Endometrial microvascular endothelial cells (primary cell): Measurements from ENCODE around the gene COMMD2. TPM values are rescaled to one million over a fixed set of nuclear protein-coding genes. Genes with fewer than 3 reads are reported as not detected.

Experiments used
- in situ Hi-C: cut with HindIII; loops from 2 replicates; pipeline ENCODE4 v1.10.0; 2017; ENCODE audit warnings: low sequenced_read_pairs, low pct_unique_long_range_greater_than_20kb; ENCODE audit errors: inconsistent ontology term
- total RNA-seq: library from RNA; depleted of rRNA; stranded (reverse); fragments of >200 nt; gene quantifications from one replicate; pipeline ENCODE4 v1.2.3, GENCODE V29; 2015; ENCODE audit errors: inconsistent ontology term

The COMMD2 gene
- total RNA-seq, 1 donor from 2014 or later: 39.0 TPM

DNA sequence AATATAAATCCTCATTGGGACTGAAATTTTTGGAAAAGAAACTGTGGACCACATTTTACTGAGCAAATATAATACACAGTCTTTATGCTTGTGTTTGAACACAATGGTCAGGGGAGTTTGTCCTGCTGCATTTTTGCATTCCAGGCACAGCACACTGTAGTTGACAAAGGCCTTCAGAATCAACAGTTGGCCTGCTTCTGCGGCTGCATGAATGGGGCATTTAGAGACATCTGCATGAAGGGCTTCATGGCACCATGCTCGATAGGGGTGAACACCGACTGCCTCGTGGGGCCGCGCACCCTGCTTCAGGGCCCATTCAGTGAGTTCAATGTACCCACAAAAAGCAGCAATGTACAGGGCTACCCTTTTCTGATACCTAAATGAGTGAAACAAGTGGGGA, 15.4 kb upstream of the COMMD2 start:
- in situ Hi-C loops: no loop called here

DNA sequence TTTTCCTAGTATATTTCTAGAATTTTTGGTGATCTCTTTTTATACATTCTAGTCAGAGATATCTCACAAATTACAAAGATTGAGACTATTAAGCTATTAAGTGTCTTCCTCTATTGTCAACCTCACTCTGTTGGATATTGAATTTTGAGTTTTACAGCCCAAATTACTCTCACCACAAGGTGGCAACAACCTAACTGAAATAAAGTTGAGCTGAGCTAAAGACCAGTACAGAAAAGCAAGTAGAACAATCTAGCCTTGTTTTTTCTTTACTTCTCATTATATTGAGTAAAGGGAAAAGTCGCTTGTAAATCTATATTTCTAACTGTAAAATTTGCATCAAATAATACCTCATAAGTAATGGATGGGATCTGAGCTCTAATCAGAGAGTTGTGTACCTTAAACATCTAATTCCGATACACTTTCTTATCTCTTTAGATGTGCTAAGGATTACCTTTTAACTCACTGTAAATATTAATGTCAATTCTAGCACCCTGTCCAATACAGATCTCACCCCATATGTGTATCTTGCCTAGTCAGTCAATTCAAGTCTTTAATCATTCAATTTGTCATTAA, 13.6 kb upstream of the COMMD2 start:
- in situ Hi-C loops: no loop called here

GRCh38 chr3:149764302-149764701, 12.0 kb upstream of the COMMD2 start:
- in situ Hi-C loops: no loop called here

GRCh38 chr3:149763565-149764195, 11.4 kb upstream of the COMMD2 start:
- in situ Hi-C loops: no loop called here

- in situ Hi-C loops: no loop called here
These were observed 1.4 kb upstream of the COMMD2 start for GRCh38 chr3:149753717-149754116.

GRCh38 chr3:149752788-149753136, 473 bp upstream of the COMMD2 start:
- in situ Hi-C loops: no loop called here

GRCh38 chr3:149751551-149751950, 738 bp downstream of the COMMD2 start:
- in situ Hi-C loops: no loop called here

DNA sequence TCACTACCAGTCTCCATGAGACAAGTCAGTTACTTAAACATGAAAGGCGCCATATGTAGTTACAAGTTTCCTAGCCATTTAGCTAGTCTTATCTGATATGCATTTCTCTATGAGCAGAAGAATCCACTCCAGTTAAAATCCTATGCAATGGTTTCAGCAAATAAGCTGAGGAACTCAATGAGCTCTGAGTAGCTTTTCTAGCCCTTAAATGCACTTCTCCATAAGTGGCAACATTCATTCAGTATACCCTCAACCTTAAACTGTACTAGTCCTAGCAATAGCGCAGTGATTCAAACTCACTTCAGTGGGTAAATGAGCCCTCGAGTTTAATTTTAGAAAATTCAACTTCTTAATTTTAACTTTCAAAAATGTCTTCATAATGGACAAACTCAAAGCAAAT, 7.7 kb downstream of the COMMD2 start:
- in situ Hi-C loops: no loop called here

DNA sequence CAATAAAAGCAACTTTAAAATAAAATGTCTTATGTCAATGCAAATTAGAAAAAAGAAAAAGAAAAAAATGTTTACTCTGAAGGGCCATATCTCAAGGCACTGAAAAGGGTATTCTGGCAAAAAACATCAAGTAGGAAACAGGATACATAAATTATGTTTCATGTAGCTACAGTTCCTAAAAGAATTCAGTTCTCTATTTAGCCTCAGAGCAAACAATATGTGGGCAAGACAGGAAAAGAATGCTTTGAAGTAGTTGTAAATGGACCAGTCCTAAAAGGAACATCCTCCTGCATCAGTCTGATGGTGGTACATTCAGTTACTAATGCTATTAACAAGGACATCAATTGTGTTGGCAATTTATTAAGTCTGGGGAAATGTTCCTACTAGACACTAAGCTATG, 8.1 kb downstream of the COMMD2 start:
- in situ Hi-C loops: no loop called here

DNA sequence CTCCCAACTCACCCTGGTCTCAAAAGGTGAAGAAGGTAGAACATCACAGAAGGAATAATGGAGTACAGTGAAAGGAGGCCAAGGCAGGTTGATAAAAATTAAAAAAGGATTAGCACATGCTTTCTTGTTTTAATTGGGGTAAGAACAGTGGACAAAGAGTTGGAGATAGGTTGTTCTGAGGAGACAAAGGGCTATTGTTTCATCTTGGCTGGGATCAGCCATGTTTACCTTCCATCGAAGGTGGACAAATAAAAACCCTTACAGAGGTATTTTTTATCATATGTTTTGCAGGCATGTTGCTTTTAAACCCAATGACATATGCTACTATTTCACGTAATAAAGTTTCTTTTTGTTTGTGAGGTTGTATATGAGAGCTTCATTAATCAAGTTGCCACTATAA, 12.9 kb downstream of the COMMD2 start:
- in situ Hi-C loops: no loop called here

GRCh38 chr3:149738876-149739275, 13.4 kb downstream of the COMMD2 start:
- in situ Hi-C loops: no loop called here

GRCh38 chr3:149736953-149737205, 15.4 kb downstream of the COMMD2 start:
- in situ Hi-C loops: no loop called here

DNA sequence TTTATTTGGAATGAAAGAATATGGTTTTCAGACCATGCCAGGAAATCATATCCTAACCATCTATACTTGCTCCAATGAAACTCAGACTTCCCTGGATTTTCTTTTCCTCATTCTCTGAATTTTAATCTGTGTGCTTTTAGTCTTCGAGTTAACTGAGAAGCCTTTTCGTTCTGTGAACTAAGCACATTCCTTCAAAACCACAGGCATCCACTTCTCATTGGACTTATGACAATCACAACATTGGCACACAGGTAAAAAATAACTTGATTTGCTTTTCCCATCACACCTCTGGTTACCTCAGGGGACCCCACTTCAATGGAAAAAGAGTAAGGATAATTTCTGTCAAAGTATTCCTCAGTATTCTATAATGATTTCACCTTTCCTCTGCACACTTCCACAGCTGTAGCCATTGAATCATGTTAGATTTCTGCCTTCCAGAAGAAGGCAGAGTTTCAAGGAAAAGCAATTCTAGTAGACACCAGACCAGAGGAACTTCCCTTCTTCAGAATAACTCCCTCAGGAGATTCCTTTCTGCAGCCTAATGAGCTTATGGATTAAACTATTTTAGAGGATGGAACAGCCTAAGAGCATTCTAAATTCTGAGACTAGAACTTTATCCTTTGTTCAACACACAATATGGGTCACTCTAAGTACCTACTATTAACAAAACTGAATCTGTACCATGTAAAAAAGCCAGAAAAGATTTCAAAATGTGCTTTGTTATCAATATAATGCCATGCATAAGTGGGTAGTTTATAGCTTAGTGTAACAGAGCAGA, 15.9 kb downstream of the COMMD2 start:
- in situ Hi-C loops: no loop called here

DNA sequence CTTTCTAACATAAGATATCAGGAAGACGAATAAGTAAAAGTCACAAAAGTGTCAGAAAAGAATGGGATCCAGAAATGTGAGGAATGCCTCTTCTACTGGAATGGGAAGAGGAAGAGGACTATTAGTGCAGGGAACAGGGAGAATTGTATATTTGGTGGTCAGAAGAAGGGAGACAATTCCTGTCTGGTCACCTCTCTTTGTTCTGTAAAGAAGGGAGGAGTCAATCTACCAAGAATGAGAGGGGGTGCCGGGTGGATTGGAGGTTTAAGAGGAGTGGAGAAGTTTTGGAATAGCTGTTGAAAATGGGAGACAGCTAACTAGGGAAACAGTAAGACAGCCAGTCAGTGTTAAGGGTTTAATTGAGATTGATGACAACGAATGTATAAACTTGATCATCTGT, 20.1 kb downstream of the COMMD2 start:
- in situ Hi-C loops: no loop called here

GRCh38 chr3:149727656-149728055, 24.6 kb downstream of the COMMD2 start:
- in situ Hi-C loops: no loop called here

DNA sequence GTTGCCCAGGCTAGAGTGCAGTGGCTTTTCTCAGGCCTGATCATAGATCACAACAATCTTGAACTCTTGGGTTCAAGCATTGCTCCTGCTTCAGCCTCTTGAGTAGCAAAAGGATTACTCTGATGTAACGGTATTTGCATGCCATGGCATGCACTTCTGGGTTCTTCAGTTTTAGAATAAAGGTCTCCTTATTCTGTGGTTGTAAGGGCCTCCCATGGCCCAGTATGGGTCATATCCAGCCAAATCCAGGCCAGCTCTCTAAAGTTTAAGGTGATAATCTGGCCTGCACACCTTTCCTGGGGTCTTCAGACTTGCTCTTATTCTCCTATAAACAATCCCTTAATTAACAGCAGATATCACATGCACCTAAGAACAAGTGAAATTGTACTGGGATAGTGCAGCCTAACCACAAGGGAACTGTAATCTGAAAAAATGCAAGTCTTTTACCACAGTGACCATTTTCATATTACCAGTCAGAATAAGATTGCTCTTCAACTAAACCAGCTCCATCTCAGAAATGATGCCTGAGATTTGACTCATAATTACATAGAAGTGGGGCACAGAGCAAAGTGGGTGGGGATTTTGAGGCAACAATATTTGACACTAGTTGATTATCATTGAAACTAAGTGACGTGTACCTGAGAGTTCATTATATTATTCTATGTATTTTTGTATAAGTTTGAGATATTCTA, 25.4 kb downstream of the COMMD2 start:
- in situ Hi-C loops: no loop called here

GRCh38 chr3:149723781-149724180, 28.5 kb downstream of the COMMD2 start:
- in situ Hi-C loops: no loop called here

DNA sequence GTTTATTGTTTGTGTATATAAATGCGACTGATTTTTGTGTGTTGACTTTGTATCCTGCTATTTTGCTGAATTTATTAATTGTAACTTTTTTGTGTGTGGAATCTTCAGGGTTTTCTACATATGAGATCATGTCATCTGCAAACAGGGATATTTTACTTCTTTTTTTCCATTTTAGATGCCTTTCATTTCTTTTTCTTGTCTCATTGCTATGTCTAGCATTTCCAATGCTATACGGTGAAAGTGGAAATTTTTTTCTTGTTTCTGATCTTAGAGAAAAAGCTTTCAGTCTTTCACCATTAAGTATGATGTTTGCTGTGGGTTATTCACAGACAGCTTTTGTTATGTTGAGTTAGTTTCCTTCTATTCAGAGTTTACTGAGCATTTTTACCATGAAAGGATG, 31.4 kb downstream of the COMMD2 start:
- in situ Hi-C loops: no loop called here

- in situ Hi-C loops: no loop called here
These were observed 34.8 kb downstream of the COMMD2 start for GRCh38 chr3:149717391-149718056.

DNA sequence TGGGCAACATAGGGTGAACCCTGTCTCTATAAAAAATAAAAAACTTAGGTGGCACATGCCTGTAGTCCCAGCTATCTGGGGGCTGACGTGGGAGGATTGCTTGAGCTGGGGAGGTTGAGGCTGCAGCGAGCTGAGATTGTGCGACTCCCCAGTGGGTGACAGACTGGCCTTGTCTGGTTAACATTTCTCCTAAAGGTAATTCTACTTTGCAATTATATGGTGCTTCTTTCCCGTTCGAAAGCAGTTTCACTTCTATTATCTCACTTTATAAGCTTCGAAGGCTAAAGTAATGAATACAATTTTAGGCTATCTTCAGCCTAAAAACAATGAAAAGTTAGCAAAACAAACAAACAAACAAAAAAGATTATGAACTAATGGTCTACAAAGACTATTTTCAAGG, 35.3 kb downstream of the COMMD2 start:
- in situ Hi-C loops: no loop called here
